Medulla oblongata (tissue), 1 donor: Measurements from ENCODE around the gene KIF12.
"Not testable (repeated sequence)": the region's sequence is repeated elsewhere in the genome, so short reads cannot be mapped to it uniquely, and the experiment has no call there.

ENCODE experiments used
- DNase-seq: peaks from one replicate; pipeline ENCODE4 v3.0.0-alpha.2; 2015; ENCODE audit errors: extremely low spot score

Gene KIF12

GRCh38 chr9:114098936-114099668, at the start of gene KIF12:
Gene KIF12 (minus strand): TSS chr9:114099292. CDS start chr9:114099276, 16 bp downstream.
- DNase-seq = no peak

DNA sequence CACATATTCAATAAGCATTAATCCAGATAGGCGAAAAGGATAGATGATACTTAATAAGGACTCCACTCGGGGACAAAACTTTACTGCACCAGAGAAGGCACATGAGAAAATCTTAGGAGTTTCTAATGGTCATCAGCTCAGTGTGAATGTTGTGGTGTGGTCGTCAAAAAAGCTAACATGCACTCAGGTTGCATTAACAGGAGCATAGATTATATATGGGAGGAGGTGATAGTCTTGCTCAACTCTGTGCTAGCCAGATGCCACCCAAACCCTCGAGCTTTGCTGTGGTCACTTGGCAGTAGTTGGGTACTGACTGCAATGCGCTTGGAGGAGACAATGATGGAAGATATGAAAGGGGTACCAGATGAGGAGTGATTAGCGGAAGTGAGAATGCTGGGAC, 47.6 kb upstream of the KIF12 start:
- no peak for DNase-seq

DNA sequence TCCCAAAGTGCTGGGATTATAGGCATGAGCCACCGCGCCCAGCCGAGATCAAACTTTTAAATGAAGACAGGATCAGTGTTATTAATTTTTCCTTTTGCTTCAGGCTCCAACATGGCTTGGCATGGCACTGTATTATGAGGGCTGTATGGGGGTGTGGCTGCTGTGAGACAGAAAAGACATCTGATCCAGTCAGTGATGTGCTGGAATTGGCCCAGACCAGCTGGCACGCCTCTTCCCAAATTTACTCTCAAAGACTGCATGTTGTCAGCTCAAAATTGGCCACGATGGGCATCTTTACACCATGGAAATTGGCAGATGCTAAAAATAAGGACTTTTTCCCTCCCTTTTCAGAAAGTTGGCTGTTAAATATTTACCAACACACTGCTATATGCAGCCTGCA, 44.1 kb upstream of the KIF12 start:
- no peak for DNase-seq

- no peak for DNase-seq
Observed at GRCh38 chr9:114141553-114142402, 42.7 kb upstream of the KIF12 start.

- peak; percentile 66 for DNase-seq
Observed at GRCh38 chr9:114140850-114141249, 41.8 kb upstream of the KIF12 start.

- no peak for DNase-seq
Observed at GRCh38 chr9:114140401-114140800, 41.3 kb upstream of the KIF12 start.

DNA sequence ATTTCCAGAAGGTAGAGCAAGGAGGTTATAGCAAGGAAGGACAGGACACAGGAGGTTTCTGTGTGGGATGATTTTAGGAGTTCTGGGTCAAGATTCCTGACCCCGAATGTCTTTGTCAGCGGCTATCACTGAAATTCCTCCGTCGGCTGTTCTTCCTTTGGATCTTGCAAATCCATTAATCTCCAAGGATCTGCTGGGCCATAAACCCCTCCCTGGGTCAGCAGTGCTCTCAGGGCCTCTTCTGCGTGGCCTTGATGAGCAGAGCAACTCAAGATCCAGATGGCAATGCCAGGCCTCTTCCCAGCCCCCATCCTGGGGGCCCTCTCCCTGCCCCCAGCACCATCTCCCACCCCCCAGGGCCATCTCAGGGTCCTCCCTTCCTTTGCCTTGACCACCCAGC, 40.0 kb upstream of the KIF12 start:
- DNase-seq = no peak

GRCh38 chr9:114138552-114138971, 39.5 kb upstream of the KIF12 start:
- peak; percentile 28 for DNase-seq

- no peak for DNase-seq
Observed at GRCh38 chr9:114137831-114138230, 38.7 kb upstream of the KIF12 start.

DNA sequence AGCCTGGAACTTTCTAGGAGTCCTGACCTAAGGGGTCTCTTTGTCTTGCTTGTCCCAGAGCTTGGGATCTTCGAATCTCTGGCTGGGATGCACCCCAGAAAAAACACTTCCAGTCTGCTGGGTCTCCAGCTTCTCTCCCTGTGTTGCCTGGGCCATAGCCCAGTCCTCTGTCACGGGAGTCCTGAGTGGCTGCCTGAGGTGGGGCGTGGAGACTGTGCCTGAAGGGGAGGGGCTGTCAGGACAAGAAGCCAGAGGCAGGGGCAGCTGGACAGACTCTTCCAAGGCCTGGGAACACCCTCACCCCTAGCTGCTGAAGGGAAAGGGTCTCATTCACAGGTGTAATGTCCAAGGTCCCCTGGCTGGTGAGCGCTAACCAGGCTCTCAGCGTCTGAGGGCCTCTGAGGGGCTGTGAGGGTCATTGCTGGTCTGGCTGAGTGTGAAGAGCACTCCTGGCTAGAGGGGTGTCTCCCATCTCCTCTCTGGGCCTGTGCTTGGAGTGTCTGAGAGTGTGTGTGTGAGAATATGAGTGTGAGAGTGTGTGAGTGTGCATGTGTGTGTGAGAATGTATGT, 35.8 kb upstream of the KIF12 start:
- peak; percentile 21 for DNase-seq

DNA sequence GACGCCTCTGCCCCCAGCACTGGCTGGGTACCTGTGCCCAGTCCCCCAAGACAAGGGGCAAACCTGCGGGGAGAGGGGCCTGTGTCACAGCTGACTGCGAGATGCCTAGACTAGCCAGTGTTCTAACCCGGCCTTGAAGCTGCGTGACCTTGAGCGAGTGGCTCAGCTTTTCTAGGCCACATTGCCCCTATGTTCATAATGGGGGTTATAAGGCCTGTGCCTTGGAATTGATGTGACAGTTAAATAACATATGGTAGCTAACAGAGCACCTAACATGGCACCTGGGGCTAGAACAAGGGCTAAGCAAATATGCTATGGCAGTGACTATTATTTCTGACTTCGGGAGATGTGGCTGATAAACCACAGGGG, 33.4 kb upstream of the KIF12 start:
- no peak for DNase-seq

GRCh38 chr9:114131808-114132549, 32.9 kb upstream of the KIF12 start:
- DNase-seq = no peak

GRCh38 chr9:114130624-114131277, 31.7 kb upstream of the KIF12 start:
- peak; percentile 50 for DNase-seq

DNA sequence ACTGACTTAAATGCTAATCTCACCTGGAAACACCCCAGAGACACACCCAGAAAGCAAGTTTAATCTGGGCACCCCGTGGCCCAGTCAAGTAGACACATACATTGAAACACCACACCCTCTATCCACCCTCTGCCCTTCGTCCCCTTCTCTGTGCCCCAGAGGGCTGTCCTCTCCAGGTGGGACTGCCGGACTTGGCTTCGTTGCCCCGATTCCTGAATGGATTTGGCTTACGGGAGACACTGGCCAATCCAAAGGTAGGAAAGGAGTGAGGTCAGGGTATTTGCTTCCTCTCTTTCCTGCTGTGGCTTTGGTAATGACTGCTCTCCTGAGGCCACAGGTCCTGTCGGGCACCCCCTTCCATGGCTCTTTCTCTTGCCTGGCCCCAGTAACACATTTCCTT, 31.0 kb upstream of the KIF12 start:
- DNase-seq = no peak

- DNase-seq = not testable (repeated sequence)
Observed at GRCh38 chr9:114128759-114129158, 29.7 kb upstream of the KIF12 start.

DNA sequence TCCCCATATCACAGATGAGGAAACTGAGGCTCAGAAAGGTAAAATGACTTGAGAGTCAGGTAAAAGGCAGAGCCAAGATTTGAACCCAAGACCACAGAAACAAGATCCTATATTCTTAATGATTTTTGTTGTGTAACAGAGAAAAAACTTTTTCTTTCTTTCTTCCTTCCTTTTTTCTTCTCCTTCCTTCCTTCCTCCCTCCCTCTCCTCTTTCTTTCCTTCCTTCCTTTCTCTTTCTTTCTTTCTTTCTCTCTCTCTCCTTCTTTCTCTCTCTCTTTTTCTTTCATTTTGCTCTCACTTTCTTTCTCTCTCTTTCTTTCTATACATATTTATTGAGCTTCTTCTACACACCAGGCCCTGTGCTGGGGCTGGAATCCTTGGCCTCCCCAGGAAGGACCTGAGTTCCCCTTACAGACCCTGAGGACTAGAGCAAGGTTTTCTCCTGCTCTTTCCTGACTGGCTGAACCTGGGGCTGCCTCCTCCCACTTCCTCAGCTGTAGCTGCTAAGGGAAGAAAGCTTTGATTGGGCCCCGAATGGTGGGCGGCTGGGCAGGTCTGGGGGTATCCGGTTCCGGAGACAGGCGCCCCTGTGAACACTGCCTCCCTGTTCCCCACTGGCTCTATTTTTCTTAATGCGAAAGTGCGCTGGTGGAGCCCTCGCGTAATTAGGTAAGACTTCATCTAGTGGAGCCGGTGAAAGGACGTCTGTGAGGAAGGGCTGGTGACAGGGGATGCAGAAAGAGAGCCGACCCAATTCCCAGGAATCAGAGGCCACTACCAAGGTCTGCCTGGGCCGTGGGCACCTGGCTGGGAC, 27.4 kb upstream of the KIF12 start:
- DNase-seq = no peak

DNA sequence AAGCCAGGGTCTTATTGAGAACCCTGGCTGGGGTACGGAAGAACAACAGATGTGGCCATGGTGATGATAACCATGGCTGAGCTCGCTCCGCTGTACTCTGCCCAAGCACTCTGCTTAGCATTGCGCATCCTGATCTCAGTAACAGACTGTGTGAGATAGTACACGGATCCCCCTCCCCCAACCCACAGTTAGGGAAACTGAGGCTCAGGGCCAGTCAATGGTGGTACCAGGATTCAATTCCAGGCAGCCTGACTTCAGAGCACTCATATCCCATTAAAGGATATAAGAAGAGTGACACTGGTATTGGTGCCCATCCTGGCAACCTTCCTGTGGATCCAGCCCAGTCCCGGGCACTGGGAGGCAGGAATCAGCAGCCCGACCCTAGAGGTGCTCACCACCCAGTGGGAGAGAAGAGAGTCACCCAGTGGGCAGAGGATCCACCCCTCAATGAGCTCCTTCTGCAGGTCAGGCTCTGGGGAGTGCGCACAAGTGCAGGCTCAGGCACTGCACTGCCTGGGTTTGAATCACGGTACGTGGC, 26.5 kb upstream of the KIF12 start:
- no peak for DNase-seq

DNA sequence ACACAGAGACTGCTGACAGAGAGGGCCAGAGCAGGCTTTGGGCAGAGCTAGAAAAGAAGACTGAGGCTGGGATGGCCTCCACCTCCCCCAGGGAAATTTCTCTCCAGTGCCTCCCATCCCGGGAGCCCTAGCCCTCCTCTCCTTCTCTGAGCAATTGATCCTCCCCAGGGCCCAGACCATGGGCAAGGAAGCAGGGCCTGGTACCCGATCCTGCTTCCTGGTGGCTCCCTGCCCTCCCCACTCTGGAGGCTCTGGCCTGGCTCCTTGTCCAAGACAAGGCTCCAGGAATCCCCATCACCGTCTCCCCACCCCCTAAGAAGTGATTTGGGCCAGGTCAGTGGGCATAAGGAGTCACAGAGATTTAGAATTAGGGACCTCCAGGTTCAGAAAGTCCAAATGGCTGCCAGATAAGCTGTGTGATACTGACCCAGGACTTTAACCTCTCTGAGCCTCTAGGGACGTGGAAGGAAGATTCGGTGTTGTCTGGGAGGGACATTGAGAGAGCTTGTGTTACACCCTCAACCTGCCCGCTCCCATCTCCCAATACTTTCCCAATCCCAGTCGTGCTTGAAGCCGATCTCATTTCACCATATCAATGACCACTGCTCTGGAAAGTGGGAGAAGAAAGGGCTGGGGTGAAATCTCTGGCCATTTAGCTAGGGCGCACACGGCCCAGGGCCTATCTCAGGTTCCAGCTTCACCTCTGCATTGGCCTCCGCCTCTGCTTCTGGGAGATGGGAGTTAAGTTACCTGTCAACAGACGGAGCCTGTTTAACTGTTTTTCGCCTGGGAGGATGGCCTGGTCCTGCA, 25.8 kb upstream of the KIF12 start:
- DNase-seq = no peak

- DNase-seq = no peak
Observed at GRCh38 chr9:114124138-114124537, 25.0 kb upstream of the KIF12 start.
